ENCODE data around the gene ARL9.

DNA sequence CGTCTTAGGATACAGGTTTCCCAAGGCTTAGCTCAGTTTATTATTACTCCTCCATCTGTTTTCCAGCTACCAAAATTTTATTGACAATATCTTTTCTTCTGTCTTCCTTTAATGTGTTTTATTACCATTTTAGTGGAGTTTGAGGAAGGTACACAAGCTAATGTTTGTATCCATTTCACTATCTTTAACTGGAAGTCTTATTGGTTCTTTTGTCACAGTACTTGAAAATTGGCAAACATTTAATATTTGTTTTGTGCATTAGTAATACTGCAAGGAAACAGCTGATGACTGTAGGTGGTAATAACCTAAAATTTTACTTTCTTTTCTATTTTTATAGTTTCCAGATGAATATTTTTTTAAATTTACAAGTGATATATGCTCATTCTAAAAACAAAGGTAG lies 9.3 kb upstream of the ARL9 start:
- TF ChIP-seq POLR2A (IDR thresholded peaks at IDR 0.05; ENCODE audit: low read depth, low read length) (no peak), TAF1 (IDR thresholded peaks at IDR 0.05; ENCODE audit: borderline replicate concordance, low read depth, low read length) (no peak)

All from GM12892 (cell line).